Thoracic aorta (tissue), 2 donors: ENCODE results near the gene PRKCB. TPM values are rescaled to one million over a fixed set of nuclear protein-coding genes. Genes with fewer than 3 reads are reported as not detected.

Source experiments
- ATAC-seq: fragments of 150-250 bp; one replicate; pipeline ENCODE4 v1.8.0; 2017; ENCODE audit warnings: low read depth; ENCODE audit not compliant: insufficient number of reproducible peaks, low FRiP score
- DNase-seq: peaks from one replicate; pipeline ENCODE4 v3.0.0-alpha.2; 2020; ENCODE audit warnings: low spot score
- H3K27ac ChIP-seq, 2 donors: fragments of 200-600 bp; sonication (generic); 1 replicate in 1 of 2; 2 replicates in 1 of 2; pipeline ENCODE4 v1.5.1; 2016; ENCODE audit warnings: mild to moderate bottlenecking in 2 of 2, moderate library complexity in 2 of 2
- H3K27me3 ChIP-seq: fragments of 200-600 bp; sonication (generic); replicated peaks from 2 replicates; pipeline ENCODE4 v1.6.0; 2016; ENCODE audit warnings: mild to moderate bottlenecking; ENCODE audit not compliant: insufficient read depth
- H3K36me3 ChIP-seq: fragments of 200-600 bp; sonication (generic); one replicate; pipeline ENCODE4 v1.5.1; 2016
- H3K4me1 ChIP-seq, 2 donors: fragments of 200-600 bp; sonication (generic); 1 replicate in 1 of 2; 2 replicates in 1 of 2; pipeline versions ENCODE4 v1.5.1 to v1.6.0; 2016; ENCODE audit warnings: low read depth in 2 of 2, mild to moderate bottlenecking in 1 of 2; ENCODE audit not compliant: control insufficient read depth in 1 of 2
- H3K4me3 ChIP-seq: fragments of 200-600 bp; sonication (generic); 2 replicates; pipeline ENCODE4 v1.5.1; 2016; ENCODE audit warnings: mild to moderate bottlenecking
- H3K9me3 ChIP-seq: fragments of 200-600 bp; sonication (generic); 2 replicates; pipeline ENCODE4 v1.5.1; 2016
- CTCF ChIP-seq: fragments of 200-600 bp; sonication (generic); IDR thresholded peaks from one replicate; pipeline ENCODE4 v1.5.1; 2019; ENCODE audit warnings: antibody characterized with exemption
- total RNA-seq, 2 donors: library from RNA; depleted of rRNA; stranded (reverse); fragments of >200 nt; gene quantifications; one replicate each; pipeline versions ENCODE4 v1.1.0 to v1.2.3, GENCODE V29; 2016

Gene PRKCB
- total RNA-seq, 2 donors from 2014 or later, result 3.4 to 7.5 TPM

GRCh38 chr16:23852794-23853562 is 17.2 kb downstream of the PRKCB start:
- no peak overlapping the region for H3K27ac ChIP-seq
- ATAC-seq (no peak), DNase-seq (no peak)
- no peaks in the 10 kb centered on the region for H3K27me3 ChIP-seq
- no peak for TF ChIP-seq CTCF
- no peaks in the 10 kb centered on the region for H3K9me3 ChIP-seq
- no peak overlapping the region for H3K4me3 ChIP-seq
- H3K36me3 ChIP-seq, result no peaks in the 10 kb centered on the region
- H3K4me1 ChIP-seq, result no peaks in the 10 kb centered on the region

GRCh38 chr16:23855010-23855409 is 19.2 kb downstream of the PRKCB start:
- Histone ChIP-seq H3K27me3 (no peaks in the 10 kb centered on the region), H3K4me1 (no peaks in the 10 kb centered on the region), H3K27ac (no peak overlapping the region), H3K36me3 (no peaks in the 10 kb centered on the region), H3K4me3 (no peak overlapping the region), H3K9me3 (no peaks in the 10 kb centered on the region)
- TF ChIP-seq CTCF, result no peak
- DNase-seq (no peak), ATAC-seq (no peak)

GRCh38 chr16:23856251-23856709 is 20.5 kb downstream of the PRKCB start:
- H3K36me3 ChIP-seq, result no peaks in the 10 kb centered on the region
- H3K4me3 ChIP-seq, result no peak overlapping the region
- DNase-seq (no peak), ATAC-seq (no peak)
- TF ChIP-seq CTCF, result no peak
- no peaks in the 10 kb centered on the region for H3K9me3 ChIP-seq
- no peaks in the 10 kb centered on the region for H3K27me3 ChIP-seq
- H3K4me1 ChIP-seq, result no peaks in the 10 kb centered on the region
- no peak overlapping the region for H3K27ac ChIP-seq

GRCh38 chr16:23857256-23857880 is 21.6 kb downstream of the PRKCB start:
- ATAC-seq (no peak), DNase-seq (no peak)
- H3K4me1 ChIP-seq, result no peaks in the 10 kb centered on the region
- no peak overlapping the region for H3K4me3 ChIP-seq
- no peak overlapping the region for H3K27ac ChIP-seq
- H3K27me3 ChIP-seq, result no peaks in the 10 kb centered on the region
- no peak for TF ChIP-seq CTCF
- no peaks in the 10 kb centered on the region for H3K36me3 ChIP-seq
- no peaks in the 10 kb centered on the region for H3K9me3 ChIP-seq

GRCh38 chr16:23857881-23858269 is 22.1 kb downstream of the PRKCB start:
- no peak for TF ChIP-seq CTCF

More at GRCh38 chr16:23857881-23858269, 22.1 kb downstream of the PRKCB start:
- Histone ChIP-seq H3K9me3 (no peaks in the 10 kb centered on the region), H3K27me3 (no peaks in the 10 kb centered on the region), H3K4me3 (no peak overlapping the region), H3K4me1 (no peaks in the 10 kb centered on the region), H3K36me3 (no peaks in the 10 kb centered on the region), H3K27ac (no peak overlapping the region)
- no peak for ATAC-seq
- no peak for DNase-seq
